IPS-18a (cell line): ENCODE measurements around the gene TXNDC11.

Experiments used
- H3K27ac ChIP-seq: one replicate; pipeline ENCODE4 v1.5.1; 2013; ENCODE audit warnings: low read length
- H3K27me3 ChIP-seq: one replicate; pipeline ENCODE4 v1.6.1; 2013; ENCODE audit warnings: mild to moderate bottlenecking, low read length; ENCODE audit not compliant: control insufficient read depth, insufficient read depth
- H3K36me3 ChIP-seq: one replicate; pipeline ENCODE4 v1.6.1; 2013; ENCODE audit warnings: low read depth, low read length; ENCODE audit not compliant: control insufficient read depth
- H3K4me1 ChIP-seq: one replicate; pipeline ENCODE4 v1.6.1; 2013; ENCODE audit warnings: low read depth, low read length; ENCODE audit not compliant: control insufficient read depth
- H3K4me3 ChIP-seq: one replicate; pipeline ENCODE4 v1.5.1; 2013; ENCODE audit warnings: low read length
- H3K9ac ChIP-seq: one replicate; pipeline ENCODE4 v1.6.1; 2013; ENCODE audit warnings: mild to moderate bottlenecking, low read length, moderate library complexity
- H3K9me3 ChIP-seq: one replicate; pipeline ENCODE4 v1.6.1; 2013; ENCODE audit warnings: low read depth, low read length; ENCODE audit not compliant: control insufficient read depth

TXNDC11 gene

DNA sequence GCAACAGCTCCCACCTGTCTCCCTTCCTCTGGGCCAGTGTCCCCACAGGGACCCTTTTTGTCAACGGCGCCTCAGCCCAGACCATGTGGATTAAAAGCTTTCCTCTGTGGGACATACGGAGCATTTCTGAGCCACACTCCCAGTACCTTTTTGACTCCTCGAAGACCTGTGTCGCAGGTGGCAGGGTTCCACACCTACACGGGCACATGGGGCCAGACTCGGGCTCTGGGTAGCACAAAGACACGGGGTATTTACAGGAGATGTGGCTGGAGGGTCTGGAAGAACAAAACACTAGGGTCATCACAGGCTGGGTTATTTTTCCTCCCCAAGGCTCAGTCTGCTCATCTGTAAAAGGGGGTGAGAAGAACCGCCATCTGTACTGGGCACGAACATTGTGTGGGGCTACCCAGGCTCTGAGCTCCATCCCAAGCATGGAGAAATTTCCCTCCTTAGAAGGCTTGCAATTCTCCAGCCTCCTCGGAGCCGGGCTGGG, 106.9 kb downstream of the TXNDC11 start:
- Histone ChIP-seq H3K4me1 (peaks cover 11% of the 10 kb centered on the region), H3K27me3 (peaks cover 3% of the 10 kb centered on the region), H3K36me3 (no peaks in the 10 kb centered on the region), H3K9me3 (no peaks in the 10 kb centered on the region), H3K27ac (no peak overlapping the region), H3K4me3 (peak overlapping the region; percentile 40), H3K9ac (peak overlapping the region; percentile 17)

DNA sequence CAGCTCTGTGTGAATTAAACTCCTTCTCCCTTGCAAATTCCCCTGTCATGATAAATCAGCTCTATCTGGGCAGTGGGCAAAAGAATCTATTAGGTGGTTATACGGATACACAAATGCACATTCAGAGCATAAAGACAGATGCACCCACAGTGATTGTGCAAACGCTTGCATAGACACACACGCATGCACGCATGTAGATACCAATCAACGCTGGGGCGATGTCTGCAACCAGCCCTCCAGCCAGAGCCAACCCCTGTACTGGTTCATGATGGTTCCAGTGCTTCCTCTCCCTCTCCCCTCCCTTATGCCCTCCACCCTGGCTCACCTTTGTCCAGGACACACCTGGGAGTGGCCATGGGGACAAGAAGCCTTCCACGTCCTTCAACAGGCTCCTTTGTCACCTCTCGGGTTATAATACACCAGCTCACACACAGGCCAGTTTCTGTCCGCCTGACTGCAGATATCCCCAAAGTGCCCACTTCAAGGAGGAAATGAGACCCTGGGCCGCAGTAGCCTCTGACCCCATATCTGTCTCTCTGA, 107.5 kb downstream of the TXNDC11 start:
- peak overlapping the region; percentile 17 for H3K9ac ChIP-seq
- no peaks in the 10 kb centered on the region for H3K9me3 ChIP-seq
- H3K36me3 ChIP-seq = no peaks in the 10 kb centered on the region
- H3K4me1 ChIP-seq = peaks cover 11% of the 10 kb centered on the region
- no peak overlapping the region for H3K27ac ChIP-seq
- peaks cover 3% of the 10 kb centered on the region for H3K27me3 ChIP-seq
- no peak overlapping the region for H3K4me3 ChIP-seq

DNA sequence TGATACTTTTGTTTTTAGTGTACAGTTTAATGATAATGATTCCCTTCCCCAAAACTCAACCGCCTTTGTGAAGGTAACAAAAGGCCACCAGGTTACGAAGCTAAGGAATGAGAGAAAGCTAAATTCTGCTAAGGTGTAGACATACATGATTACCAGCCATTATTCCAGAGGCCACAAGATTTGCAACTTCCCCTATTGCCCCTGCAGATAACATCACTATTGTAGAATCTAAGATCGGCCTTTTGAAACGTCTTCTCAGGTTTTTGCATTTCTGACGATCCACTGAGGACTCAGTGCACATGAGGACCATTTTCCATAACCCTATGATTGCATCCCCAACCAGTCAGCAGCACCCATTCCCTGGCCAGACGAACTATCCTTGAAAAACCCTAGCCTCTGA, 108.3 kb downstream of the TXNDC11 start:
- no peak overlapping the region for H3K9ac ChIP-seq
- peaks cover 3% of the 10 kb centered on the region for H3K27me3 ChIP-seq
- H3K27ac ChIP-seq = no peak overlapping the region
- no peaks in the 10 kb centered on the region for H3K9me3 ChIP-seq
- peaks cover 11% of the 10 kb centered on the region for H3K4me1 ChIP-seq
- H3K4me3 ChIP-seq = no peak overlapping the region
- no peaks in the 10 kb centered on the region for H3K36me3 ChIP-seq

DNA sequence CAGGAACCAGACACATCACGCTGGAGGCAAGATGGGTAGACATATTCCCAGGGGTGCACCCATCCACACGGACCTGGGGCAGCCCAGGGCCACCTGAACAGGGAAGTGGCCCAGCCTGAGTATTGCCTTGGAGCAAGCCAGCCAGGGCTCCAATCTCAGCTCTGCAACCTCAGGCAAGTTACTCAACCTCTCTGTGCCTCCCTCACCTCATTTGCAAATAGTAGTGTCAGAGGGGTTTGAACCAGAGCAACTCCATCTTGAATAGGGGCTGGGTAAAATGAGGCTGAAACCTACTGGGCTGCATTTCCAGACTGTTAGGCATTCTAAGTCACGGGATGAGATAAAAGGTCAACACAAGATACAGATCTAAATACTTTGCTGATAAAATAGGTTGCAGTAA, 109.5 kb downstream of the TXNDC11 start:
- H3K36me3 ChIP-seq = no peaks in the 10 kb centered on the region
- H3K9me3 ChIP-seq = no peaks in the 10 kb centered on the region
- peaks cover 3% of the 10 kb centered on the region for H3K27me3 ChIP-seq
- no peak overlapping the region for H3K9ac ChIP-seq
- H3K27ac ChIP-seq = no peak overlapping the region
- H3K4me3 ChIP-seq = no peak overlapping the region
- H3K4me1 ChIP-seq = peaks cover 11% of the 10 kb centered on the region

DNA sequence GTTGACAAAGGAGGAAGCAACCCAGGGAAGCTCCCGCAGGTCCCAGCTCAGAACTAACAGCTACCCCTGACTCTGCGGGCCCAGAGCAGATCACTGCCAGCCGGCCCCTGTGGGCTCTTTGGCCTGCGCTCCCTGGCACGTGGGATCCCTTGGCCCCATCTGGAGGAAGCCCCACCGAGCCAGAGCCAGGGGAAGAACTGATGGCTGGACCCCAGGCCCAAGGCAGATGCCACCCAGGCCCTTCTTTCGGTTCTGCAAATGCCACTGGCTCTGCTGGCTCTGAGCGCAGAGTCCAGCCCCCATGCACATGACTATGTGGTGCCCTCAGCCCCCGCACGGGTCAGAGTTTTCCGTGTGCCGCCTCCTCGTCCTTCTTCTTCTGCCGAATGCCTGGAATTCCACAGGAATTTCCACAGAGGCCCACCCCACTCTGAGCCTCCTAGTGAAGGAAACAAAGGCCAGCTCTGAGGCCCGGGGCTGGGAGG, 110.2 kb downstream of the TXNDC11 start:
- H3K9me3 ChIP-seq = no peaks in the 10 kb centered on the region
- H3K27me3 ChIP-seq = peaks cover 3% of the 10 kb centered on the region
- no peak overlapping the region for H3K27ac ChIP-seq
- H3K36me3 ChIP-seq = no peaks in the 10 kb centered on the region
- H3K9ac ChIP-seq = no peak overlapping the region
- peaks cover 11% of the 10 kb centered on the region for H3K4me1 ChIP-seq
- no peak overlapping the region for H3K4me3 ChIP-seq

DNA sequence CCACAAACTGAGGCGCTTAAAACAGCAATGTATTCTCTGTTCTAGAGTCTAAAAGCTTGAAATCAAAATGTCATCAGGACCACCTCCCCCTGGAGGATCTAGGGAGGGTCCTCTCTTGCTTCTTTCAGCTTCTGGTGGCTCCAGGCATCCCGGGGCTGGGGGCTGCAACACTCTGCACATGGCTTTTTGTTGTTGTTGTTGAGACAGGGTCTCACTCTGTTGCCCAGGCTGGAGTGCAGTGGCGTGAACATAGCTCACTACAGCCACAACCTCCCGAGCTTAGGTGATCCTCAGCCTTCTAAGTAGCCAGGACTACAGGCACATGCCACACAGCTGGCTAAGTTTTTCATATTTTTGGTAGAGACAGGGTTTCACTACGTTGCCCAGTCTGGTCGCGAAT, 111.4 kb downstream of the TXNDC11 start:
- peaks cover 11% of the 10 kb centered on the region for H3K4me1 ChIP-seq
- no peak overlapping the region for H3K4me3 ChIP-seq
- H3K9ac ChIP-seq = no peak overlapping the region
- no peak overlapping the region for H3K27ac ChIP-seq
- H3K9me3 ChIP-seq = no peaks in the 10 kb centered on the region
- H3K36me3 ChIP-seq = no peaks in the 10 kb centered on the region
- peaks cover 3% of the 10 kb centered on the region for H3K27me3 ChIP-seq

DNA sequence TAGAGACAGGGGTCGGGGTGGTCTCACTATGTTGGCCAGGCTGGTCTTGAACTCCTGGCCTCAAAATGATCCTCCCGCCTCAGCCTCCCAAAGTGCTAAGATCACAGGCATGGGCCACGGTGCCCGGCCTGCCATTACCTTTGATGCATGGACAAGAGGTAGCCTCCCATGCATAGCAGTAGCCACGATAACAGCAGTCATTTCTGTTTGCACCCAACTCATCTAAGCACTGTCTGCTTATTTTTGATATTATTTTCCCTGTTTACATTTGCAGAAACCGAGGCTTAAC, 111.9 kb downstream of the TXNDC11 start:
- no peak overlapping the region for H3K4me3 ChIP-seq
- H3K36me3 ChIP-seq = no peaks in the 10 kb centered on the region
- H3K9me3 ChIP-seq = no peaks in the 10 kb centered on the region
- H3K9ac ChIP-seq = no peak overlapping the region
- peaks cover 7% of the 10 kb centered on the region for H3K4me1 ChIP-seq
- H3K27me3 ChIP-seq = peaks cover 3% of the 10 kb centered on the region
- H3K27ac ChIP-seq = no peak overlapping the region

DNA sequence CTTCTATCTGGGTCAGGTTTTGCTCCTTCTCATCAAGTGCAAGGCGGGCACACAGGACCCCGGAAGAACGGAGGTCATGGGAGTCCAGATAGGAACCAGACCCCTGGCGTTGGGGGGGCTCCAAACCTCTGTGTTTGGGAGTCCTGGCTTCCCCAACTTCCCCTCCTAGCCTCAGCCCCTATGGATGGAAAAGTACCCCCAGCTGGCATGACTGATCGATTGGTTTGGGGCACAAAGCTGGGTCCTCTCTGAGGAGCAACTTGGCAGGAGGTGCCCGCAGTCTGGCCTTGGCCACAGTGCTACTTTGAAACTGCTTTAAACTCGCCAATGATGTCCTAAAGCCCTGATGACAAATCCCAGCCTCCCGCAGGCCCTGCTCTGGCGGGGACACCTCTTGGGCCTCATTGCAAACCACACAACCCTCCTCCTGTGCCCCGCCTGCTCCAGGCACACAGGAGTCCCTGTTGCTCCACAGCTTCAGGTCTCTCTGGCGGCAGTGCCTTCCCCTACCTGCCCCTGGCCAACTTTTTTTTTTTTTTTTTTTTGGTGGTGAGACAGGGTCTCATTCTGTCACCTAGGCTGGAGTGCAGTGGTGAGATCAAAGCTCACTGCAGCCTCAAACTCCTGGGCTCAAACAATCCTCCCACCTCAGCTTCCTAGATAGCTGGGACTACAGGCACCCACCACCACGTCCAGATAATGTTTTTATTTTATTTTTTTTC, 112.5 kb downstream of the TXNDC11 start:
- Histone ChIP-seq H3K27me3 (no peaks in the 10 kb centered on the region), H3K4me1 (peaks cover 2% of the 10 kb centered on the region), H3K4me3 (no peak overlapping the region), H3K27ac (no peak overlapping the region), H3K9ac (no peak overlapping the region), H3K36me3 (no peaks in the 10 kb centered on the region), H3K9me3 (no peaks in the 10 kb centered on the region)
